Stimulated activated CD4-positive, alpha-beta T cell treated with anti-CD3 and anti-CD28 coated beads, Interleukin-4, amount 100 ng/mL, for 4 hours (primary cell): ENCODE data around the gene ANKS3.

ENCODE experiments used
- DNase-seq, 2 experiments: peaks; one replicate each; pipeline ENCODE4 v3.0.0-alpha.2; 2020

ANKS3 gene

GRCh38 chr16:4683255-4684057, 50.6 kb downstream of the ANKS3 start:
- DNase-seq = no peak

- DNase-seq = peak in 1 of 2 experiments; percentile 31
These were observed 51.3 kb downstream of the ANKS3 start for GRCh38 chr16:4682616-4683254.

GRCh38 chr16:4682084-4682591, 51.9 kb downstream of the ANKS3 start:
- no peak for DNase-seq

- no peak for DNase-seq
These were observed 52.5 kb downstream of the ANKS3 start for GRCh38 chr16:4681471-4682083.

DNA sequence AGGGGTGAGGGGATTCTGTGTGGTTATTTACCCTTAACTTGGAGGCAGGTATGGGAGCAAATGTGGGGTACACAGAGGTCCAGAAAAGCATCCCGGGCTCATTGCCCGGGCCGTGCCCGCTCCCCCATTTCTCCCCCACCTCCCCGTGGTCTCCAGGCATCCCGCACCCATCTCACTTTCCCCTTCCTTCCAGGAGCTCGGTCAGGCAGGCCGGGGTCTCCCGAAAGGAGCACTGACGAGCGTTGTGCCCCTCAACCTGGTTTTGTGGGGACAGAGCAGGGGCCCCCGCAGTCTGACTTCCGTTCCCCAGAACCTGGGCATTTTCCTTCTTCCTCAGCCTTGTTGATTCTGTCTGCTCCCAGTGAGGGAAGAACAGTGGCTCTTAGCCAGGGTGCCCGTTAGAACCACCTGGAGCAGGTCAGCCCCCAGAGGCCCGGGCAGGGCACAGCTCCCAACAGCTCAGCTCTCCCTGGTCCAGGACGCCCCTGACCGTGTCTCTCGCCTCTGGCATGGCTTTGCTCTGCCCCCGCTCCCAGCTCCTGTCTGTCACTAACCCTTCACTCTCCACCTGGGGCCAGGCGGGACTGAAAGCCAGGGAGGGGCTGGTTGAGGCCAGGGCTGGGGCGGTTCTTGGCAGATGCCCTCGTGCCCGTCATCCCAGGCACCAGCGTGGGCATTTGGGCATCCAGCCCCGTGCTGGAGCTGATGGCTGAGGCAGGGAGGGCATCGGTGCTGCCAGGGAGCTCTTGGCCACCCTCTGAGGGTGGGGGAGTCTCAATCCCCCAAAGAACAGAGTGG, 53.2 kb downstream of the ANKS3 start:
- DNase-seq = no peak

DNA sequence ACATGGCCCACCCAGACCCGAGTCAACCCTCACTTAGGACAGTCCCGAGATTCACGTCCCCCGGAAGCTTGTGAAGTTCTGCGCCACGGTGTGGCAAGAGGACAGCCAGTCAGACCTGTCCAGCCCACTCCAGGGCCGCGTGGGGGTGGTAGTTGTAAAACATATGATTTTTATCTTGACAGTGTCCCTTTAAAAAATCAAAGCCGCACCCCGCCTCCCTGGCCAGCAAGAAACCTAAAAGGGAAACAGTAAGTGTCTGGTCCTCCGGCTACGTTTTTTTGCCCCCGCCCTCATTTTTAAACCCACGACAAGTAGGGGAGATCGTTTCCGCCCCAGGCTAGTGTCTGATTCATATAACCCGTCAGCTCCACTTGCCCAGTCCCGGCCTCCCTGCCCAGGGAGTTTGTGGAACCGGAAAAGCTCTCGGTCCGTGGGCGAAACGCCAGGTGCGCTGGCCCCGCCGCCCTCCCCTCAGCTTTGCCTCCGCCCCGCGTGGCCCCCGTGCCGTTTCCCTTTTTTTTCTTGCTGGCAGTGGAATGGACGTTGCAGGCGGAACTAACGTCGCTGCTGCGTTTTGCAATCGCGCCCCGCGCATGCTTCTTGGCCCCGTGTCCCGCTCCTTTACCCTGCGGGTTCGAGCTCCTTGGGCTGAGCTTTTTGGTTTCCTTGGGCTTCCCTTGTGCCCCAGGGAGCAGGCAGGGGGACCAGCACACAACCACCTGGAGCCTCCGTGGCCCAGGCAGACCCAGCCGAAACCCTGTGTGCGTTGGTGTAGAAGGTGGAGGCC, 54.0 kb downstream of the ANKS3 start:
- DNase-seq = no peak

- no peak for DNase-seq
These were observed 54.8 kb downstream of the ANKS3 start for GRCh38 chr16:4679156-4679849.

GRCh38 chr16:4678596-4678995, 55.5 kb downstream of the ANKS3 start:
- DNase-seq = no peak

DNA sequence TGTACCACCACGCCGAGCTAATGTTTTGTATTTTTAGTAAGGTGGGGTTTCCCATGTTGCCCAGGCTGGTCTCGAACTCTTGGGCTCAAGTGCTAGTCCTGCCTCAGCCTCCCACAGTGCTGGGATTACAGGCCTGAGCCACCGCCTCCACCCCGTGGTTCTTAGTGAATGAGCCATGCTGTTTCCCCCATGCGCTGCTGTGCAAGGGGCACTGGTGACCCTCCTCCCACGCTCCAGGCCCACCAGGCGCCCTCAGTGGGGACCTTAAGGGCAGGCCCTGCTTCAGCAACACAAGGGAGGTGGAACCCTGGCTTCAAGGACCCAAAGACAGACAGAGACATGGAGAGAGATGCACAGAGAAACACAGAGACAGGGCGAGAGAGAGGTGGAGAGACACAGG, 56.1 kb downstream of the ANKS3 start:
- no peak for DNase-seq

DNA sequence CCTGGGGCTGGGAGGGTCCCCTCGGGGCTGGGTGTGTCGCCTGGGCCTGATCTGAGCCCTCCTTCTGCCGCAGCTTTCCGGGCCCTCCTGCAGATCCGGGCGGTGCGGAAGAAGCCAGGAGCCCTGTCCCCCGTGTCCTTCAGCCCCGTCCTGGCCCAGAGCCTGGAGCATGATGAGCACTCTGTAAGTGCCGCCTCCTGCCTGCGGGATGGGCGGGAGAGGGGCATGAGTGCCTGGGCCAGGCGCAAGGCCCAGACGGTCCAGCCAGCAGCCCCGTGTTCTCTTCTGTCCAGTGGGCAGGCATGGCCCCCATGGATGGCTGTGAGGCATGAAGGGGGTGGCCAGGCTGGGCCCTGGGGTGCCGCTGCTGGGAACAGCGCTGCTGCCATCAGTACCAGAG, 56.7 kb downstream of the ANKS3 start:
- DNase-seq = no peak

DNA sequence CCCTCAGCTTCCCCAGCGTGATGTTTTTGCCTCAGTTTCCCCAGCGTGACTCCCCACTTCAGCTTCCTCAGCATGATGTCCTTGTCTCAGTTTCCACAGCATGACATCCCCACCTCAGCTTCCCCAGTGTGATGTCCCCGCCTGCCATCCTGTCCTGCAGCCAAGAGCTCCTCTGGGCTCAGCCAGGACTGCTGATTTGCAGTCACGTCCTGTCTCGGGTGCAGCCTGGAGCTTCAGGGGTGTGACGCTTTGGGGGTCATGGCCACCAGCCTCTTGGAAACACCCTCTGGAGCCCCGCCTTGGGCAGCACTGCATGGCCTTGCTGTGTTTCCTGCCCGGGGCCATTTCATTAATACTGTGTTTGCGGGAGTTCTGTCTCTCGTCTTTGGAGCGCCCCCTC, 57.2 kb downstream of the ANKS3 start:
- DNase-seq = no peak

DNA sequence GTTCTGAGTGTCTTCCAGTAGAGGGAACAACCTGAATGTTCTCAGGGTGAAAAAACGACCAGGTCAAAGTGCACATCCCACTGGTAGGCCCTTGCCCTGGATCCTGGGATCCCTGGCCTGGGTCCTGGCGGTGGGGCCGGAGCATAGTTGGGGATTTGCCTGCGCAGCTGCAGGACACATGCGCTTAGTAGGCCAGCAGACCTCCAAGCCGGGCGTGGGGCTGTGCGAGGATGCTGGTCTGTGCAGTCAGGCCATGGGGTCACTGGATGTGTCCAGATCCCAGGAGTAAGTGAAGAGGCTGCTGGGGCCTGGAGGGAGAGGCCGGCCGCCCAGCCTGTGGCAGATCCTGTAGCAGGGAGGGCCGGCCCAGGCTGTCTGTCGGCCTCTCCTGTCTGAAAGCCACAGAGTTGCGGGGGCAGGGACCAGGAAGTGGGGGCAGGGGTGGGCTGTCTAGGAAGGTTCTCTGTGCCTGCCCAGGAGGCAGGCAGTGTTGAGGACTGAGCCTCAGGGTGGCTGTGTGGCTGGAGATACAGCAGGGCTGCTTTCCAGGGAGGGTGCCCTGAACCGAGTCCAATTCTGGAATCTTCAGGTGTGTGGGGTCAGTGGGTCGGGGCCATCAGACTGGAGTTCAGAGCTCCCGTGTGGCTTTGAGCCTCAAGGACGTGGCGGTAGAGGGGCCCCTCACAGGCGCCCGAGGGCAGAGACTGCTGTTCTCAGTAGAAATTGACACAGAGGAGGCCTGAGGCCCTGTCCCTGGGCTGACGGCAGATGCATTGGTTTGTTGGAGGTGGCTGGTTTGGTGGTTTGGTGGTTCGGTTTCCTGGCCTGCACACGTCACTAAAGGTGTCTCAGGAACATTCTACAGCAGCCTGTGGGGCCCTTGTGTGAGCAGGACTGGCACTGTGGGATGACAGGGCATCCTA, 57.9 kb downstream of the ANKS3 start:
- peak; percentile 23 to 53 for DNase-seq

GRCh38 chr16:4674926-4675530, 59.0 kb downstream of the ANKS3 start:
- no peak for DNase-seq

DNA sequence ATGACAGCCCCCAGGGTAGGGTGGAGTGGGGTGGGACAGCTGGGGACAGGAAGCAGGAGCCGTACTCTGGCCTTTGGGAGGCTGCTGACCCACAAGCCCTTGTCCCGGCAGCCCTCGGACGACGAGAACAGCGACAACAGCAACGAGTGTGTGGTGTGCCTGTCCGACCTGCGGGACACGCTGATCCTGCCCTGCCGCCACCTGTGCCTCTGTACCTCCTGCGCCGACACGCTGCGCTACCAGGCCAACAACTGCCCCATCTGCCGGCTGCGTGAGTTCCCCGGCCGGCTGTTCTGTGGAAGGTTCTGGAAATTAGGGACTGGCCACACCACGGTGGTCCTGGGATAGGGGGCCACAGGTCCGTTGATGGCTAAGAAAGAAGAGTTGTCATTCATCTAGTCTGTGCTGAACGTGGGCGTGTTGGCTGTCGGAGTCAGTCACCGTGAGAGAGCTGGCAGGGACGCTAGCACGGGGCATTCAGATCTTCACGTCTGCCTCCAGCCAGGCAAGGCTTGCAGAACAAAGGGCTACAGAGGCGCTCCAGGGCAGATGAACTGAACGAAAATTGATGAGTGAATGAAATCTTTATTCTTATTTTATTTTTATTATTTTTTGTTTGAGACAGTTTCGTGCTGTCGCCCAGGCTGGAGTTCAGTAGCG, 60.6 kb downstream of the ANKS3 start:
- no peak for DNase-seq

DNA sequence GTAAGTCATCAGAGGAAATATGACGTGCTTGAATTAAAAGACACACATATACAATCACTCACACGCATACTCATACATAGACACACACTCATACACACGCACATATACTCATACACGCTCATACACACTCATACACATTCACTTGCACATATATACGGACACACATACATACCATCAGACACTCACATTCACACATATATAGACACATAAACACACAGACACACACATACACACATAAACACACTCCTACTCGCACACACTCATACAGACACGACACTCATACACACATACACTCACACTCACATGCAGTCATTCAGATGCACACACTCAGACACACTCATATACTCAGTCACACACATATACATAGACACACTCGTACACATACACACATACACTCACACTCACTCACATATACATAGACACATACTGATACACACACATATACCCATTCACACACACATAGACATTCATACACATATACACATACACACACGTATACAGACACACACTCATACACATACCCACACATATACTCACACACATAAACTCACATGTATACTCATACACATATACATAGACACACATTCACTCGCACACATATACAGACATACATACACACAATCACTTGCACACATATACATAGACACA, 65.6 kb downstream of the ANKS3 start:
- no peak for DNase-seq

- DNase-seq = no peak
These were observed 66.7 kb downstream of the ANKS3 start for GRCh38 chr16:4667203-4667963.

GRCh38 chr16:4666537-4667202, 67.4 kb downstream of the ANKS3 start:
- no peak for DNase-seq
